ENCODE results near the gene MAD1L1. TPM values are rescaled to one million over a fixed set of nuclear protein-coding genes. Genes with fewer than 3 reads are reported as not detected.

Gene MAD1L1
- total RNA-seq, 1 donor from 2014 or later = 32.3 TPM

GRCh38 chr7:1886361-1887064 is 346.2 kb downstream of the MAD1L1 start:
- no peaks in the 10 kb centered on the region for H3K79me2 ChIP-seq (ENCODE audit: insufficient read depth, low read length)
- H3K4me3 ChIP-seq (ENCODE audit: insufficient read depth, low read depth, low read length) = no peak overlapping the region
- peaks cover 7% of the 10 kb centered on the region for H3K36me3 Mint-ChIP-seq (ENCODE audit: low read depth, unreplicated experiment)
- DNase-seq (ENCODE audit: low read depth) (no peak), FAIRE-seq (no peak)
- no peaks in the 10 kb centered on the region for H3K9me3 Mint-ChIP-seq (ENCODE audit: unreplicated experiment)
- peaks cover 45% of the 10 kb centered on the region for H4K20me1 ChIP-seq (ENCODE audit: insufficient read depth, low read length)
- TF ChIP-seq EZH2 (IDR thresholded peaks at IDR 0.05; ENCODE audit: insufficient read depth, low read length) (no peak), CTCF (IDR thresholded peaks at IDR 0.05; ENCODE audit: insufficient read depth, low read depth, low read length) (no peak)
- H3K27ac Mint-ChIP-seq (ENCODE audit: unreplicated experiment) = no peak overlapping the region
- no peak overlapping the region for H3K27ac ChIP-seq (ENCODE audit: low read depth, low read length)
- H2AFZ ChIP-seq (ENCODE audit: low read depth, low read length) = no peak overlapping the region
- H3K9ac ChIP-seq (ENCODE audit: low read length) = no peak overlapping the region
- no peaks in the 10 kb centered on the region for H3K36me3 ChIP-seq (ENCODE audit: insufficient read depth, low read length)
- no peak overlapping the region for H3K4me2 ChIP-seq (ENCODE audit: low read length)
- H3K4me3 Mint-ChIP-seq (ENCODE audit: unreplicated experiment) = no peak overlapping the region
- H3K9me3 ChIP-seq (ENCODE audit: insufficient read depth, low read depth, low read length) = peaks cover 3% of the 10 kb centered on the region
- H3K27me3 Mint-ChIP-seq (ENCODE audit: low read depth, unreplicated experiment) = no peaks in the 10 kb centered on the region
- peaks cover 32% of the 10 kb centered on the region for H3K4me1 ChIP-seq (ENCODE audit: insufficient read depth, low read length)
- H3K27me3 ChIP-seq (ENCODE audit: insufficient read depth, low read length) = no peaks in the 10 kb centered on the region
- H3K4me1 Mint-ChIP-seq (ENCODE audit: low read depth, unreplicated experiment) = peaks cover 20% of the 10 kb centered on the region

- Histone ChIP-seq H3K4me3 (ENCODE audit: insufficient read depth, low read depth, low read length) (no peak overlapping the region), H3K9ac (ENCODE audit: low read length) (no peak overlapping the region), H3K27ac (ENCODE audit: low read depth, low read length) (no peak overlapping the region), H3K4me2 (ENCODE audit: low read length) (no peak overlapping the region), H3K9me3 (ENCODE audit: insufficient read depth, low read depth, low read length) (peaks cover 3% of the 10 kb centered on the region), H3K36me3 (ENCODE audit: insufficient read depth, low read length) (no peaks in the 10 kb centered on the region), H3K27me3 (ENCODE audit: insufficient read depth, low read length) (no peaks in the 10 kb centered on the region), H3K79me2 (ENCODE audit: insufficient read depth, low read length) (no peaks in the 10 kb centered on the region), H2AFZ (ENCODE audit: low read depth, low read length) (no peak overlapping the region), H3K4me1 (ENCODE audit: insufficient read depth, low read length) (peaks cover 32% of the 10 kb centered on the region), H4K20me1 (ENCODE audit: insufficient read depth, low read length) (peaks cover 47% of the 10 kb centered on the region)
- Mint-ChIP-seq H3K27ac (ENCODE audit: unreplicated experiment) (no peak overlapping the region), H3K9me3 (ENCODE audit: unreplicated experiment) (no peaks in the 10 kb centered on the region), H3K36me3 (ENCODE audit: low read depth, unreplicated experiment) (peaks cover 7% of the 10 kb centered on the region), H3K4me3 (ENCODE audit: unreplicated experiment) (no peak overlapping the region), H3K27me3 (ENCODE audit: low read depth, unreplicated experiment) (no peaks in the 10 kb centered on the region), H3K4me1 (ENCODE audit: low read depth, unreplicated experiment) (peaks cover 21% of the 10 kb centered on the region)
- TF ChIP-seq CTCF (IDR thresholded peaks at IDR 0.05; ENCODE audit: insufficient read depth, low read depth, low read length) (no peak), EZH2 (IDR thresholded peaks at IDR 0.05; ENCODE audit: insufficient read depth, low read length) (no peak)
- FAIRE-seq (no peak), DNase-seq (ENCODE audit: low read depth) (no peak)
Measured at GRCh38 chr7:1885465-1886226, 347.1 kb downstream of the MAD1L1 start.
